ENCODE results near the gene ELOVL6.

GRCh38 chr4:109996526-109996925, 201.9 kb downstream of the ELOVL6 start:
- TF ChIP-seq CTCF (IDR thresholded peaks at IDR 0.05) (no peak), POLR2AphosphoS5 (IDR thresholded peaks at IDR 0.05) (no peak), EP300 (IDR thresholded peaks at IDR 0.05) (no peak), POLR2A (IDR thresholded peaks at IDR 0.05) (no peak)
